HepG2 (cell line): ENCODE results near the gene SULT6B1. TPM values are rescaled to one million over a fixed set of nuclear protein-coding genes. Genes with fewer than 3 reads are reported as not detected.

Experiments
- ATAC-seq: fragments of 200-7000 bp; cut with Tn5 transposase; 3 replicates; pipeline ENCODE4 v1.9.1; 2020; ENCODE audit warnings: mild to moderate bottlenecking, moderate library complexity
- BruUV-seq: library from RNA; stranded (reverse); fragments of 400-500 nt; replicated peaks from 2 replicates; lab custom pipeline; 2021; lab: Mats Ljungman, UMichigan
- CTCF ChIA-PET: fragments of 300-600 bp; formaldehyde crosslinking; extraction: SDS; loops from one replicate; lab custom pipeline; 2021; ENCODE audit warnings: low total read pairs, inconsistent platforms, low intra/inter-chr PET ratio; lab: Yijun Ruan, JAX
- POLR2A ChIA-PET: fragments of 350-600 bp; sonication (Branson Sonifier 250); formaldehyde crosslinking; loops from one replicate; lab custom pipeline; 2020; ENCODE audit warnings: antibody characterized with exemption, inconsistent platforms; lab: Yijun Ruan, JAX
- DNase-seq: peaks from one replicate; pipeline ENCODE4 v3.0.0-alpha.2; 2015; ENCODE audit warnings: low spot score
- FAIRE-seq: peaks from 3 replicates; lab custom pipeline; 2011; peaks lifted over from hg19 to GRCh38; lab: Jason Lieb, UNC
- H2AFZ ChIP-seq: one replicate; pipeline ENCODE4 v1.6.1; 2011; ENCODE audit warnings: low read length, inconsistent platforms
- H3K27ac ChIP-seq: fragments of 300-600 bp; 3 replicates; pipeline ENCODE4 v1.8.0; 2011; ENCODE audit warnings: mixed run types, mild to moderate bottlenecking, mixed read lengths, low read length, inconsistent platforms; ENCODE audit not compliant: insufficient read depth; ENCODE audit errors: extremely low read length
- H3K27me3 ChIP-seq, 2 experiments: fragments of 200-600 bp in 1 of 2; 2 replicates in 1 of 2; 3 replicates in 1 of 2; pipeline versions ENCODE4 v1.6.0 to v1.8.0; 2011; ENCODE audit warnings: low read length in 2 of 2, mild to moderate bottlenecking in 2 of 2, moderate library complexity in 2 of 2, inconsistent platforms in 1 of 2; ENCODE audit not compliant: insufficient read depth in 2 of 2, control insufficient read depth in 1 of 2
- H3K36me3 ChIP-seq, 2 experiments: fragments of 200-600 bp in 1 of 2; replicated peaks in 1 of 2; 2 replicates in 1 of 2; 3 replicates in 1 of 2; pipeline versions ENCODE4 v1.5.1 to v1.8.0; 2011; ENCODE audit warnings: low read length in 2 of 2, inconsistent platforms in 1 of 2; ENCODE audit not compliant: insufficient read depth in 2 of 2, control insufficient read depth in 1 of 2
- H3K4me1 ChIP-seq: 2 replicates; pipeline ENCODE4 v1.5.1; 2012; ENCODE audit warnings: low read length, inconsistent platforms; ENCODE audit not compliant: insufficient read depth
- H3K4me2 ChIP-seq: 2 replicates; pipeline ENCODE4 v1.6.0; 2011; ENCODE audit warnings: low read depth, low read length, inconsistent platforms
- H3K4me3 ChIP-seq, 3 experiments: fragments of 200-600 bp in 1 of 3; sonication (generic), shearing (Covaris generic) in 1 of 3; replicated peaks in 1 of 3; 2 replicates each; pipeline ENCODE4 v1.5.1; 2011 to 2016; ENCODE audit warnings: low read length in 3 of 3, inconsistent platforms in 2 of 3, low read depth in 2 of 3, mild to moderate bottlenecking in 2 of 3, control low read depth in 1 of 3, mixed read lengths in 1 of 3; ENCODE audit not compliant: insufficient read depth in 1 of 3
- H3K79me2 ChIP-seq: one replicate; pipeline ENCODE4 v1.6.1; 2011; ENCODE audit warnings: low read length, inconsistent platforms; ENCODE audit not compliant: insufficient read depth
- H3K9ac ChIP-seq: 2 replicates; pipeline ENCODE4 v1.6.0; 2011; ENCODE audit warnings: mild to moderate bottlenecking, low read depth, low read length, inconsistent platforms; ENCODE audit not compliant: insufficient read depth
- H3K9me3 ChIP-seq: 2 replicates; pipeline ENCODE4 v1.5.1; 2012; ENCODE audit warnings: mild to moderate bottlenecking, low read length
- H4K20me1 ChIP-seq: 2 replicates; pipeline ENCODE4 v1.6.0; 2011; ENCODE audit warnings: inconsistent platforms, mild to moderate bottlenecking, low read length, moderate library complexity; ENCODE audit not compliant: insufficient read depth
- EED ChIP-seq: sonication (generic); formaldehyde crosslinking; IDR thresholded peaks from 2 replicates; pipeline ENCODE4 v1.5.0; 2020; ENCODE audit warnings: mild to moderate bottlenecking, missing genetic modification reagents
- FOSL2 ChIP-seq: sonication (generic); formaldehyde crosslinking; IDR thresholded peaks from 2 replicates; pipeline ENCODE4 v1.4.0; 2020; ENCODE audit warnings: missing genetic modification reagents
- HNF4G ChIP-seq, 2 experiments: sonication (generic) in 1 of 2; formaldehyde crosslinking in 1 of 2; IDR thresholded peaks; 2 replicates each; pipeline versions ENCODE4 v1.4.0 to v1.6.1; 2011 to 2020; ENCODE audit warnings: borderline replicate concordance in 2 of 2, low read depth in 2 of 2, mild to moderate bottlenecking in 2 of 2, low read length in 1 of 2, missing genetic modification reagents in 1 of 2, moderate library complexity in 1 of 2
- JDP2 ChIP-seq: sonication (generic); formaldehyde crosslinking; IDR thresholded peaks from 2 replicates; pipeline ENCODE4 v1.8.1; 2022; ENCODE audit warnings: missing genetic modification reagents, borderline replicate concordance
- MAFF ChIP-seq: IDR thresholded peaks from 2 replicates; pipeline ENCODE4 v1.6.1; 2011; ENCODE audit warnings: low read depth, low read length, improper control_type of control experiment
- NFE2 ChIP-seq: sonication (generic); formaldehyde crosslinking; IDR thresholded peaks from 2 replicates; pipeline ENCODE4 v1.4.0; 2020; ENCODE audit warnings: missing genetic modification reagents
- RBM39 ChIP-seq: fragments of 200-400 bp; formaldehyde crosslinking; IDR thresholded peaks from one replicate; pipeline ENCODE4 v1.6.1; 2018; ENCODE audit warnings: antibody characterized with exemption, mild to moderate bottlenecking, low read depth, low read length; ENCODE audit not compliant: poor library complexity, severe bottlenecking
- SIX4 ChIP-seq: sonication (generic); formaldehyde crosslinking; IDR thresholded peaks from 2 replicates; pipeline ENCODE4 v1.4.0; 2020; ENCODE audit warnings: missing genetic modification reagents
- SMYD3 ChIP-seq: sonication (generic); formaldehyde crosslinking; IDR thresholded peaks from 2 replicates; pipeline ENCODE4 v1.8.1; 2023; ENCODE audit warnings: mild to moderate bottlenecking, missing genetic modification reagents
- SRSF4 ChIP-seq: fragments of 200-400 bp; formaldehyde crosslinking; IDR thresholded peaks from one replicate; pipeline ENCODE4 v1.6.1; 2018; ENCODE audit warnings: mild to moderate bottlenecking, low read depth, low read length, moderate library complexity; ENCODE audit not compliant: poor library complexity, severe bottlenecking
- ZBTB1 ChIP-seq: sonication (generic); formaldehyde crosslinking; IDR thresholded peaks from 2 replicates; pipeline ENCODE4 v1.4.0; 2020; ENCODE audit warnings: missing genetic modification reagents, borderline replicate concordance
- ZBTB3 ChIP-seq: sonication (generic); formaldehyde crosslinking; IDR thresholded peaks from 2 replicates; pipeline ENCODE4 v1.4.0; 2020; ENCODE audit warnings: low read depth, mild to moderate bottlenecking, moderate library complexity, missing genetic modification reagents, borderline replicate concordance
- ZFP91 ChIP-seq: sonication (generic); formaldehyde crosslinking; IDR thresholded peaks from 2 replicates; pipeline ENCODE4 v1.9.0; 2022; ENCODE audit warnings: missing genetic modification reagents, mild to moderate bottlenecking, borderline replicate concordance
- ZNF770 ChIP-seq: sonication (generic); formaldehyde crosslinking; IDR thresholded peaks from 2 replicates; pipeline ENCODE4 v1.5.0; 2020; ENCODE audit warnings: mild to moderate bottlenecking, missing genetic modification reagents
- ZNF800 ChIP-seq: sonication (generic); formaldehyde crosslinking; IDR thresholded peaks from 2 replicates; pipeline ENCODE4 v1.4.0; 2020; ENCODE audit warnings: missing genetic modification reagents
- ZZZ3 ChIP-seq: sonication (generic); formaldehyde crosslinking; IDR thresholded peaks from 2 replicates; pipeline ENCODE4 v1.4.0; 2020; ENCODE audit warnings: missing genetic modification reagents, mild to moderate bottlenecking, borderline replicate concordance
- WGBS: methylation state at CpG from one replicate; pipeline ENCODE4 v1.1.6; 2017; ENCODE audit warnings: low lambda C conversion rate; 5-methylcytosine and 5-hydroxymethylcytosine counted together
- in situ Hi-C: cut with HindIII; loops from 2 replicates; pipeline ENCODE4 v1.10.0; 2017; ENCODE audit warnings: low pct_unique_long_range_greater_than_20kb; ENCODE audit not compliant: extremely low pct_ligation_motif_present
- intact Hi-C: fragments of 100-400 bp; cut with micrococcal nuclease; formaldehyde crosslinking; loops from one replicate; pipeline ENCODE4 v1.10.0; 2022; ENCODE audit not compliant: unreplicated experiment
- polyA plus RNA-seq, 8 experiments: library from polyadenylated mRNA; depleted of rRNA in 3 of 8; stranded (reverse) in 7 of 8; unstranded in 1 of 8; fragments of >200 nt; fragmentation: Illumina TruSeq in 4 of 8; extraction: Trizol in 4 of 8; gene quantifications; 2 replicates each; pipeline versions ENCODE4 v1.2.1 to v1.2.3, GENCODE V29; 2011 to 2016; ENCODE audit warnings: low read depth in 4 of 8, missing spikeins in 1 of 8, mixed read lengths in 1 of 8; ENCODE audit not compliant: insufficient read depth in 1 of 8
- total RNA-seq, 5 experiments: library from RNA; depleted of rRNA; stranded (reverse); fragments of >200 nt; fragmentation: Illumina TruSeq; extraction: Trizol; gene quantifications; 2 replicates each; pipeline ENCODE4 v1.2.3, GENCODE V29; 2016; ENCODE audit warnings: low read depth in 1 of 5
- TF ChIP-seq, protein P1 (sequence below): sonication (generic); formaldehyde crosslinking; IDR thresholded peaks from 2 replicates; pipeline ENCODE4 v1.4.0; 2020; ENCODE audit warnings: missing genetic modification reagents

Gene SULT6B1
- total and polyA plus RNA-seq, 2 of the 13 experiments (the other 11 are each of a cell fraction or from before 2014, with no cell fraction given) = not detected

DNA sequence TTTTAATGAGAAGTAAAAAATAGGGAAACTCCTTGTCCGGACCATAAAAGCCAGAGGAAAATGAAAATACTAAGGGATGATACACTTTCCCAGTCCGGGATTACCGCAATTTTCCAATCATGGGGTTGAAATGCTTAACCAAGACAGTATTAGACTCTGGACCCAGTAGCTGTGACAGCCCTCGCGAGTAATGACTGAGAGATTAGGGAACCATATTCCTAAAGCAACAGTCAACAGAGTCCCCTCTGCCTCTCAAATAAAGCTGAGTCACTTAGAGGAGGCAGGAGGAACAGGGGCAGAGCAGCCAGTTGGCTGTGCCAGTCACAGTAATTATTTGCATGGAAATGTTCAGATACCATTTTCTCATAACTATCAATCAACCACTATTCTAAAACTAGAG is 69.3 kb downstream of the SULT6B1 start:
- Histone ChIP-seq H3K79me2 (no peaks in the 10 kb centered on the region), H2AFZ (no peak overlapping the region), H3K36me3 (peaks cover 14 to 50% of the 10 kb centered on the region in 2 experiments), H3K9ac (no peak overlapping the region), H4K20me1 (no peaks in the 10 kb centered on the region), H3K4me2 (no peak overlapping the region), H3K9me3 (no peaks in the 10 kb centered on the region), H3K4me1 (peaks cover 6% of the 10 kb centered on the region; the same call in 1 of the 2 replicates), H3K4me3 (no peak overlapping the region), H3K27ac (peak overlapping the region; percentile 47), H3K27me3 (no peaks in the 10 kb centered on the region)
- ChIA-PET CTCF (no interaction called here), POLR2A (no interaction called here)
- in situ Hi-C loops (no loop called here), intact Hi-C loops (no loop called here)
- WGBS = 93% methylated on average over 5 of the region's 5 CpGs
- FAIRE-seq (peak; percentile 37), DNase-seq (peak; percentile 69), ATAC-seq (peak; percentile 87)
- no TSS peak for BruUV-seq
- TF ChIP-seq NFE2 (CRISPR knock-in tag) = peak; percentile 75; the same call in 1 of the 2 replicates
- 0 out of 2 replicates have a peak, but pooled peaks have one; percentile 13 for TF ChIP-seq HNF4G (IDR thresholded peaks at IDR 0.05; ENCODE audit: borderline replicate concordance, low read depth, low read length)
- TF ChIP-seq HNF4G (CRISPR knock-in tag; IDR thresholded peaks at IDR 0.05; ENCODE audit: borderline replicate concordance, low read depth) = no peak
- no peak for TF ChIP-seq ZBTB3 (CRISPR knock-in tag)
- no peak for TF ChIP-seq RBM39
- peak; percentile 28; the same call in 1 of the 2 replicates for TF ChIP-seq MAFF
- peak; percentile 46; the same call in 1 of the 2 replicates for TF ChIP-seq FOSL2 (CRISPR knock-in tag)
- no peak for TF ChIP-seq SIX4 (CRISPR knock-in tag)
- TF ChIP-seq ZNF800 = no peak
- no peak for TF ChIP-seq EED
- TF ChIP-seq ZBTB1 = no peak
- no peak for TF ChIP-seq ZFP91 (CRISPR knock-in tag)
- TF ChIP-seq, protein P1, sequence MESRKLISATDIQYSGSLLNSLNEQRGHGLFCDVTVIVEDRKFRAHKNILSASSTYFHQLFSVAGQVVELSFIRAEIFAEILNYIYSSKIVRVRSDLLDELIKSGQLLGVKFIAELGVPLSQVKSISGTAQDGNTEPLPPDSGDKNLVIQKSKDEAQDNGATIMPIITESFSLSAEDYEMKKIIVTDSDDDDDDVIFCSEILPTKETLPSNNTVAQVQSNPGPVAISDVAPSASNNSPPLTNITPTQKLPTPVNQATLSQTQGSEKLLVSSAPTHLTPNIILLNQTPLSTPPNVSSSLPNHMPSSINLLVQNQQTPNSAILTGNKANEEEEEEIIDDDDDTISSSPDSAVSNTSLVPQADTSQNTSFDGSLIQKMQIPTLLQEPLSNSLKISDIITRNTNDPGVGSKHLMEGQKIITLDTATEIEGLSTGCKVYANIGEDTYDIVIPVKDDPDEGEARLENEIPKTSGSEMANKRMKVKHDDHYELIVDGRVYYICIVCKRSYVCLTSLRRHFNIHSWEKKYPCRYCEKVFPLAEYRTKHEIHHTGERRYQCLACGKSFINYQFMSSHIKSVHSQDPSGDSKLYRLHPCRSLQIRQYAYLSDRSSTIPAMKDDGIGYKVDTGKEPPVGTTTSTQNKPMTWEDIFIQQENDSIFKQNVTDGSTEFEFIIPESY (CRISPR knock-in tag) = peak; percentile 93
- no peak for TF ChIP-seq JDP2
- no peak for TF ChIP-seq SRSF4
- TF ChIP-seq ZZZ3 (CRISPR knock-in tag) = no peak
- TF ChIP-seq ZNF770 = no peak
- no peak for TF ChIP-seq SMYD3
